GM12801 (cell line): ENCODE results near the gene TLE6.

Experiments
- TF ChIP-seq, protein P1 (sequence below): IDR thresholded peaks from one replicate; pipeline ENCODE4 v1.5.1; 2011; ENCODE audit warnings: control low read depth; ENCODE audit not compliant: insufficient read length; ENCODE audit errors: extremely low read depth

TLE6 gene

GRCh38 chr19:2986951-2987524 lies 9.7 kb downstream of the TLE6 start:
- TF ChIP-seq, protein P1, sequence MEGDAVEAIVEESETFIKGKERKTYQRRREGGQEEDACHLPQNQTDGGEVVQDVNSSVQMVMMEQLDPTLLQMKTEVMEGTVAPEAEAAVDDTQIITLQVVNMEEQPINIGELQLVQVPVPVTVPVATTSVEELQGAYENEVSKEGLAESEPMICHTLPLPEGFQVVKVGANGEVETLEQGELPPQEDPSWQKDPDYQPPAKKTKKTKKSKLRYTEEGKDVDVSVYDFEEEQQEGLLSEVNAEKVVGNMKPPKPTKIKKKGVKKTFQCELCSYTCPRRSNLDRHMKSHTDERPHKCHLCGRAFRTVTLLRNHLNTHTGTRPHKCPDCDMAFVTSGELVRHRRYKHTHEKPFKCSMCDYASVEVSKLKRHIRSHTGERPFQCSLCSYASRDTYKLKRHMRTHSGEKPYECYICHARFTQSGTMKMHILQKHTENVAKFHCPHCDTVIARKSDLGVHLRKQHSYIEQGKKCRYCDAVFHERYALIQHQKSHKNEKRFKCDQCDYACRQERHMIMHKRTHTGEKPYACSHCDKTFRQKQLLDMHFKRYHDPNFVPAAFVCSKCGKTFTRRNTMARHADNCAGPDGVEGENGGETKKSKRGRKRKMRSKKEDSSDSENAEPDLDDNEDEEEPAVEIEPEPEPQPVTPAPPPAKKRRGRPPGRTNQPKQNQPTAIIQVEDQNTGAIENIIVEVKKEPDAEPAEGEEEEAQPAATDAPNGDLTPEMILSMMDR, result no peak

- TF ChIP-seq, protein P1, result no peak
Observed at GRCh38 chr19:2987797-2988196, 10.4 kb downstream of the TLE6 start.

DNA sequence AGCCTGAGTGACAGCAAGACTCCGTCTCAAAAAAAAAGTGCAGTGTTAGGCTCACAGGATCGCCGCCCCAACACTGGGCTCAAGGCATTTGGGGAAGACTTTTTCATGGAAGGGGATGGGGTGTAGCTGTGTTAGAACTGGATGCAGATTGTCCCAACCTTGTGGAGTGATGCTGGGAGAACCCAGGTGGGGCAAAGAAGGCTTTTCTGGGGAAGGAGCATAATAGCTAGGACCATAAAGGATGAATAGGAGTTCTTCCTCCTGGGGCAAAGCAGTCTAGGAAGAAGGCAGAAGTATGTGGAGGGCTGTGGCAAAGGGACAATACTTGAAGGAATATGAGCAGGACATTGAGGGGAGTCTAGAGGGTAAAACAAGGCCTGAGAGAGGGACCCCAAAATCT lies 11.2 kb downstream of the TLE6 start:
- TF ChIP-seq, protein P1, result no peak

DNA sequence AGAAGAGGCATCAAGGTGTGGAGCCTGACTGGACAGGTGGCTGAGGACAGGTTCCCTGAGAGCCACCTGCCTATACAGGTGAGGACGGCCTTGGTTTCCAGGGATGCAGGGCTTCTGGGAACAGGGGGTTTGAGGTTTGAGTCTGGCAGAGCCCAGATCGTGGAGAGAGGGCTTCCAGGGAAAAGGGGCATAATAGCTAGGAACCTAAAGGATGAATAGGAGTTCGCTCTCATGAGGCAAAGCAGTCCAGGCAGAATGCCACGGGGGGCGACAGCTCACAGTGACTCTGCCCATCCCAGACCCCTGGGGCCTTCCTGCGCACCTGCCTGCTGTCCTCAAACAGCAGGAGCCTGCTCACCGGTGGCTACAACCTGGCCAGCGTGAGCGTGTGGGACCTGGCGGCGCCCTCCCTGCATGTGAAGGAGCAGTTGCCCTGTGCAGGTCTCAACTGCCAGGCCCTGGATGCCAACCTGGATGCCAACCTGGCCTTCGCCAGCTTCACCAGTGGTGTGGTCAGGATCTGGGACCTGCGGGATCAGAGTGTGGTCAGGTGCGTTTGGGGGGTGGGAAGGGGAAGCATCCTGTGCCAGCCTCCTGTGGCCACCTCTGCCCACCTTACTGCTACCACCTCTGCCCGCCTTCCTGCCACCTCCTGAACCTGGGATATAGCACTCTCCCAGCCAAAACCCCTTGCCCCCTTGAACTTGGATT lies 12.0 kb downstream of the TLE6 start:
- TF ChIP-seq, protein P1, result no peak

GRCh38 chr19:2992958-2993357 lies 15.6 kb downstream of the TLE6 start:
- TF ChIP-seq, protein P1, result no peak

- TF ChIP-seq, protein P1, result no peak
Observed at GRCh38 chr19:2993579-2993978, 16.2 kb downstream of the TLE6 start.

DNA sequence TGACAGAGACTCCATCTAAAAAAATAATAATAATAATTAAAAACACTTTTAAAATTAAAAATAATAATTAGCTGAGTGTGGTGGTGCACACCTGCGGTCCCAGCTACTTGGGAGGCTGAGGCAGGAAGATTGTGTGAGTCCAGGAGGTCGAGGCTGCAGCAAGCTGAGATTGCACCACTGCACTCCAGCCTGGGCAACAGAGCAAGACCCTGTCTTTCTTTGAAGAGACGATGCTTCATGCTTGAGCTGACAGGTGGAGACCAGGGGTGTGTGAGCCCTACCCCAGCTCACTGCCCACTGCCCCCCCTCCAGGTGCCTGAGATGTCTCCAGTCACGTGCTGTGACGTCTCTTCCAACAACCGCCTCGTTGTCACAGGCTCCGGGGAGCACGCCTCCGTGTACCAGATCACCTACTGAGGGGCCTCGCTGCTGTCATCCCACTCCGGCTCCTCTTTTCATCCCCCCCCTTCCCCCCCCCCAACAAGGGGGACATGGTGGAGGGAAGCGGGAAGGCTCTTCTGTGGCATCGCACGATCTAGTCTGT lies 17.3 kb downstream of the TLE6 start:
- TF ChIP-seq, protein P1, result no peak
